NB4 (cell line): ENCODE data around the gene TCHHL1.
A peak's percentile ranks its signal among the peaks of the same experiment; 100 is the strongest.
"Not testable (repeated sequence)": the region's sequence is repeated elsewhere in the genome, so short reads cannot be mapped to it uniquely, and the experiment has no call there.

ENCODE experiments used
- DNase-seq: peaks from one replicate; pipeline ENCODE4 v3.0.0; 2010; ENCODE audit warnings: low read depth
- H3K4me3 ChIP-seq: one replicate; pipeline ENCODE4 v1.5.1; 2011; ENCODE audit warnings: mild to moderate bottlenecking, low read depth, low read length, moderate library complexity
- CTCF ChIP-seq: IDR thresholded peaks from one replicate; pipeline ENCODE4 v1.5.1; 2012; ENCODE audit warnings: low read depth, low read length
- MYC ChIP-seq: IDR thresholded peaks from 2 replicates; pipeline ENCODE4 v1.6.1; 2011; ENCODE audit warnings: low read depth, low read length
- POLR2A ChIP-seq: IDR thresholded peaks from 2 replicates; pipeline ENCODE4 v1.6.1; 2011; ENCODE audit warnings: mild to moderate bottlenecking; ENCODE audit not compliant: insufficient read length; ENCODE audit errors: extremely low read depth
- TF ChIP-seq, protein P1 (sequence below): IDR thresholded peaks from 2 replicates; pipeline ENCODE4 v1.6.1; 2011; ENCODE audit warnings: low read depth, low read length

Gene TCHHL1

GRCh38 chr1:152084853-152085252 lies 4.0 kb downstream of the TCHHL1 start:
- no peak for DNase-seq
- TF ChIP-seq CTCF (no peak), MYC (no peak), POLR2A (no peak)
- TF ChIP-seq, protein P1, sequence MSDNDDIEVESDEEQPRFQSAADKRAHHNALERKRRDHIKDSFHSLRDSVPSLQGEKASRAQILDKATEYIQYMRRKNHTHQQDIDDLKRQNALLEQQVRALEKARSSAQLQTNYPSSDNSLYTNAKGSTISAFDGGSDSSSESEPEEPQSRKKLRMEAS, result no peak
- no peak overlapping the region for H3K4me3 ChIP-seq

DNA sequence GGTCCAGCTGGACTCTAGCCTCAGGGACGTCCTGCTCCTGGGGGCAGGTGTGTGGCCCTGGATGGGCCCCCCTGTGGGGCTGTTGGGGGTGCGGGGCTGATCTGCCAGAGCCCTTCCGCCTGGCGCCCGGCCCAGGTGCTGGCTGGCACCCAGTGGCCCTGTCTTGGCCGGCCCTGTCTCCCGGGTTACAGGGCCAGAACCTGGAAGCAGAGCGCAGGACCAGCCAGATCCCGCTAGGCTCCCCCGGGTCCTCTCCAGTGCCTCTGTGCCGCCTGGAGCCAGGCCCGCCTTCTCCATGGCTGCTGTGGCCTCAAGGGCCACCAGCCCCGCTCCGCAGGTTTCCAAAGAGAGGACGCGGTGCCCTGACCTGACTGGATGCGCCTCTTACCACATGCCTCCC lies 7.8 kb downstream of the TCHHL1 start:
- not testable (repeated sequence) for H3K4me3 ChIP-seq, DNase-seq

DNA sequence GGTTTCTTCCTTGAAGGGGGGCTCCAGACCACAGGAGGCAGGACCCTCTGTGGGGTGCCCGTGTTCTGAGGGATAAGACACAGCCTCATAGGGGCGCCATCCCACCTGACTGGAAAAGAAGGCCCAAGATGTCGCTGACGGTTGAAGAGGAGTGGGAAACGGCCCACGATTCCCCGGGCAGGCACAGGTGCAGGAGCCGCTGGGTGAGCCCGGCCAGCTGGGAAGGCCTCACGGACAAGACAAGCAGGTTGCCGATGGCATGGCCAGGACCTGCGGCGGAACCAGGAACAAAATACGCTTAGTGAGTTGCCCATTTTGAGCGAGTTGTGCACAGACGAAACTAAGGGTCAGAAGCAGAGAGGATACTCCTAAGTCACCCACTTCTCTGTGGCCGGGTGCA lies 8.4 kb downstream of the TCHHL1 start:
- DNase-seq, H3K4me3 ChIP-seq: not testable (repeated sequence)

GRCh38 chr1:152078831-152079441 lies 9.9 kb downstream of the TCHHL1 start:
- TF ChIP-seq MYC, result no peak
- no peak for TF ChIP-seq POLR2A
- no peak for TF ChIP-seq CTCF
- TF ChIP-seq, protein P1, result no peak
- no peak for DNase-seq
- H3K4me3 ChIP-seq, result no peak overlapping the region

GRCh38 chr1:152072311-152072710 lies 16.6 kb downstream of the TCHHL1 start:
- TF ChIP-seq MYC (no peak), POLR2A (no peak)
- DNase-seq, result no peak
- no peak overlapping the region for H3K4me3 ChIP-seq

DNA sequence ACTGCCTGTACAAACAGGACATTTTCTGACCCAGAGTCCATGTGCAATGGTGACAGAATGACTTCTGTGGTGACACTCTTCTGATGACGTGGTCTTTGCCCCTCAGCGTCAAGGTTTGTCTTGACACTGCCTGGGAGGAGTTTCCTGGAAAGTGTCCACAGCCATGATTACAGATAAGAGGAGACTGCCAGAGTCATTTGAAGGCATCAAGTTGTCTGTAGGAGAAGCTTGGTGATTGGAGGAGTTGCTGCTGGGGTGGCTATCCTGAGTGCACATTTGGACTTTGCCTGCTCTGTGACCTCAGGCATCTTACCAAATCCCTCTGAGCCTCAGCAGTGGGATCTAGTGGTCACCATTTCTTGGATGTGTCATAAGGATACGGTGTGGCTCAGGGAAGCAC lies 17.7 kb downstream of the TCHHL1 start:
- no peak for TF ChIP-seq CTCF
- TF ChIP-seq MYC, result no peak
- TF ChIP-seq, protein P1, result no peak
- no peak for TF ChIP-seq POLR2A
- no peak for DNase-seq
- no peak overlapping the region for H3K4me3 ChIP-seq

DNA sequence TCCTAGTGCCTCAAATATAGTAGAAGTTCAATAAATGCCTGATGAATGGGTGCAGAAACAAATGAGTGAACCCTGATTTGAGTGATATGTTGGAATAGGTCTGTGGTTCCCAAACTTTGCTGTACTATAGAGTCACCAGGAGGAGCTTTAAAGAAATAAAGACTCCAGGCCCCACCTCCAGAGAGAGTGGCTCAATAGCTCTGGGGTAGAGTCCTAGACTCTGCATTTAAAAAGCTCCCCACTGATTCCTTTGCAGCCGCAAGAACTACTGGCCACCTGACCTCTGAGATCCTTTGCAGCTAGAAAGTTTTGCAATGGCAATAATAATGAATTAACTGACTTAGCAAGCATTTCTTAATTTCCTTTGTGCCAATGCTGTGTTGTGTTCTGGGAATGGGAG lies 20.9 kb downstream of the TCHHL1 start:
- TF ChIP-seq CTCF, result no peak
- no peak for TF ChIP-seq MYC
- TF ChIP-seq, protein P1, result no peak
- TF ChIP-seq POLR2A, result no peak
- DNase-seq, result no peak
- no peak overlapping the region for H3K4me3 ChIP-seq

GRCh38 chr1:152067150-152067549 lies 21.7 kb downstream of the TCHHL1 start:
- no peak overlapping the region for H3K4me3 ChIP-seq
- TF ChIP-seq MYC, result no peak
- no peak for TF ChIP-seq CTCF
- TF ChIP-seq, protein P1, result no peak
- no peak for TF ChIP-seq POLR2A
- peak; percentile 11 for DNase-seq
